ENCODE measurements around the gene ARHGEF7.

GRCh38 chr13:111114362-111115060 lies 599 bp upstream of the ARHGEF7 start:
- TF ChIP-seq CTCF (conservative IDR thresholded peaks at IDR 0.05; ENCODE audit: low read length) (no peak), EZH2phosphoT487 (IDR thresholded peaks at IDR 0.05; ENCODE audit: borderline replicate concordance) (no peak)
